Spinal cord (tissue), 10 donors: ENCODE data around the gene CXXC5. TPM values are rescaled to one million over a fixed set of nuclear protein-coding genes. Genes with fewer than 3 reads are reported as not detected.
"Not testable (repeated sequence)": the region's sequence is repeated elsewhere in the genome, so short reads cannot be mapped to it uniquely, and the experiment has no call there.

ENCODE experiments used
- DNase-seq, 6 donors: peaks; one replicate each; pipeline versions ENCODE4 v3.0.0 to v3.0.0-alpha.2; 2013 to 2015; ENCODE audit warnings: low spot score in 6 of 6, low read depth in 4 of 6
- H3K27ac ChIP-seq: one replicate; pipeline ENCODE4 v1.5.1; 2013; ENCODE audit warnings: low read depth, low read length, control low read depth
- H3K27me3 ChIP-seq: one replicate; pipeline ENCODE4 v1.6.1; 2013; ENCODE audit warnings: low read length; ENCODE audit not compliant: control insufficient read depth, insufficient read depth
- H3K36me3 ChIP-seq: one replicate; pipeline ENCODE4 v1.6.1; 2013; ENCODE audit warnings: low read length; ENCODE audit not compliant: control insufficient read depth, insufficient read depth
- H3K4me1 ChIP-seq: one replicate; pipeline ENCODE4 v1.6.1; 2013; ENCODE audit warnings: low read length; ENCODE audit not compliant: control insufficient read depth, insufficient read depth
- H3K4me3 ChIP-seq: one replicate; pipeline ENCODE4 v1.5.1; 2013; ENCODE audit warnings: low read depth, low read length, control low read depth
- H3K9me3 ChIP-seq: one replicate; pipeline ENCODE4 v1.6.1; 2013; ENCODE audit warnings: low read length; ENCODE audit not compliant: control insufficient read depth, insufficient read depth
- WGBS: methylation state at CpG from one replicate; pipeline ENCODE4 v1.1.5; 2013; ENCODE audit warnings: missing lambda C conversion rate; ENCODE audit not compliant: insufficient coverage; 5-methylcytosine and 5-hydroxymethylcytosine counted together
- long read RNA-seq, 4 donors: transcript quantifications; one replicate each; lab custom pipeline, GENCODE V29; 2026
- polyA plus RNA-seq, 2 donors: library from polyadenylated mRNA; unstranded; fragments of 120-200 nt; gene quantifications; one replicate each; pipeline ENCODE4 v1.2.1, GENCODE V29; 2013; ENCODE audit not compliant: insufficient read length in 2 of 2
- total RNA-seq, 2 donors: library from RNA; depleted of rRNA in 1 of 2; stranded (reverse); fragments of 120-200 nt in 1 of 2; fragments of >200 nt in 1 of 2; gene quantifications; one replicate each; pipeline versions ENCODE4 v1.2.3 to v1.2.4, GENCODE V29; 2013 to 2014
- donor health status: healthy.

Gene CXXC5
- total RNA-seq (10 to 100 TPM; 71.5 to 82.6 TPM), polyA plus RNA-seq (100 to 1,000 TPM; 134 to 137 TPM)
- long read RNA-seq, donor 1, transcript CXXC5-201 (3 exons, 2,658 nt), result major isoform, 41 of 65 reads
- long read RNA-seq, donor 1, partial matches to known transcripts, result 18 of 65 reads
- long read RNA-seq, donor 1, other reads (novel, unspliced or antisense), result 0 of 65 reads
- long read RNA-seq, donor 2, transcript CXXC5-201 (3 exons, 2,658 nt), result major isoform, 22 of 31 reads
- long read RNA-seq, donor 2, transcript CXXC5-206 (2 exons, 777 nt), result minor isoform, 5 of 31 reads
- long read RNA-seq, donor 2, partial matches to known transcripts, result 0 of 31 reads
- long read RNA-seq, donor 2, other reads (novel, unspliced or antisense), result 0 of 31 reads
- long read RNA-seq, donor 3, transcript CXXC5-201 (3 exons, 2,658 nt), result major isoform, 34 of 60 reads
- long read RNA-seq, donor 3, transcript CXXC5-206 (2 exons, 777 nt), result minor isoform, 12 of 60 reads
- long read RNA-seq, donor 3, partial matches to known transcripts, result 13 of 60 reads
- long read RNA-seq, donor 3, other reads (novel, unspliced or antisense), result 0 of 60 reads
- long read RNA-seq, donor 4, transcript CXXC5-201 (3 exons, 2,658 nt), result major isoform, 12 of 24 reads
- long read RNA-seq, donor 4, partial matches to known transcripts, result 7 of 24 reads
- long read RNA-seq, donor 4, other reads (novel, unspliced or antisense), result 0 of 24 reads

DNA sequence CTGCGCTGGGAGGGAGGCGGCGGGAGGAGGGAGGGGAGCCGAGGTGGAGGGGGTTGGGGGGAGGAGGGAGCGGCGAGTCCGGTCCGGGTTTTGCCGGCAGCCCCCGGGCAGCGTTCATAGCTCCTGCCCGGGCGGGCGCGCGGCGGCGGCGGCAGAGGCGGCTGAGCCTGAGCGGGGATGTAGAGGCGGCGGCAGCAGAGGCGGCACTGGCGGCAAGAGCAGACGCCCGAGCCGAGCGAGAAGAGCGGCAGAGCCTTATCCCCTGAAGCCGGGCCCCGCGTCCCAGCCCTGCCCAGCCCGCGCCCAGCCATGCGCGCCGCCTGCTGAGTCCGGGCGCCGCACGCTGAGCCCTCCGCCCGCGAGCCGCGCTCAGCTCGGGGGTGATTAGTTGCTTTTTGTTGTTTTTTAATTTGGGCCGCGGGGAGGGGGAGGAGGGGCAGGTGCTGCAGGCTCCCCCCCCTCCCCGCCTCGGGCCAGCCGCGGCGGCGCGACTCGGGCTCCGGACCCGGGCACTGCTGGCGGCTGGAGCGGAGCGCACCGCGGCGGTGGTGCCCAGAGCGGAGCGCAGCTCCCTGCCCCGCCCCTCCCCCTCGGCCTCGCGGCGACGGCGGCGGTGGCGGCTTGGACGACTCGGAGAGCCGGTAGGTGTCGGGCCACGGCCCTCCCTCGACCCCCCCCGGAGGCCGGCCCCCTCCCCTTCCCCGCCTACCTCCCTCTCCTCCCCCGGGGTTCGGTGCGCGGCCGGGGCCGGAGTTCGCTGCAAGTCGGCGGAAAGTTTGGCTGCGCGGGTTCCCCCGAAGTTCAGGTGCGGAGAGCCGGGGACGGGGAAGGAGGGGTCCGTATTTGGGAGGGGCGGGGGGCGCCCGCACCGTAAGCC lies at the start of gene CXXC5:
TSS of gene CXXC5 (plus strand) at position 145 of the 877 bp plus-strand sequence. CDS start 32,175 bp downstream, outside the sequence.
- H3K27ac ChIP-seq, result peak within 1 kb of the TSS; percentile 95
- 0% methylated on average over 81 of the region's 106 CpGs for WGBS

DNA sequence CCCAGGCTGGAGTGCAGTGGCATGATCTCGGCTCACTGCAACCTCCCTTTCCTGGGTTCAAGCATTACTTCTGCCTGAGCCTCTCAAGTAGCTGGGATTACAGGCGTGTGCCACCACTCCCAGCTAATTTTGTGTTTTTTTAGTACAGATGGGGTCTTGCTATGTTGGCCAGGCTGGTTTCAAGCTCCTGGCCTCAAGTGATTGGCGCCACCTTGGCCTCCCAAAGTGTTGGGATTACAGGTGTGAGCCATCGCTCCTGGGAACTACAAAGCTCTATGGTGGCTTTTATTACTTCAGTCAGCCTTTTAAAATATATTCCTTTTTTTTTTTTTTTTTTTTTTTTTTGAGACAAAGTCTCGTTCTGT lies 49.6 kb upstream of the CXXC5 start:
- peaks cover 19% of the 10 kb centered on the region for H3K36me3 ChIP-seq
- no CpG with 5 or more reads among the region's 5 CpGs for WGBS
- not testable (repeated sequence) for H3K27me3 ChIP-seq, H3K27ac ChIP-seq, DNase-seq, H3K4me1 ChIP-seq, H3K9me3 ChIP-seq, H3K4me3 ChIP-seq

More for the DNA sequence above, at the start of gene CXXC5:
- DNase-seq, result peak in 4 of 6 donors; percentile 74 to 96 (median 88)
- Histone ChIP-seq H3K36me3 (peaks cover 9% of the 10 kb centered on the region), H3K4me3 (peak within 1 kb of the TSS; percentile 88), H3K27me3 (no peaks in the 10 kb centered on the region), H3K9me3 (no peaks in the 10 kb centered on the region), H3K4me1 (peaks cover 63% of the 10 kb centered on the region)

DNA sequence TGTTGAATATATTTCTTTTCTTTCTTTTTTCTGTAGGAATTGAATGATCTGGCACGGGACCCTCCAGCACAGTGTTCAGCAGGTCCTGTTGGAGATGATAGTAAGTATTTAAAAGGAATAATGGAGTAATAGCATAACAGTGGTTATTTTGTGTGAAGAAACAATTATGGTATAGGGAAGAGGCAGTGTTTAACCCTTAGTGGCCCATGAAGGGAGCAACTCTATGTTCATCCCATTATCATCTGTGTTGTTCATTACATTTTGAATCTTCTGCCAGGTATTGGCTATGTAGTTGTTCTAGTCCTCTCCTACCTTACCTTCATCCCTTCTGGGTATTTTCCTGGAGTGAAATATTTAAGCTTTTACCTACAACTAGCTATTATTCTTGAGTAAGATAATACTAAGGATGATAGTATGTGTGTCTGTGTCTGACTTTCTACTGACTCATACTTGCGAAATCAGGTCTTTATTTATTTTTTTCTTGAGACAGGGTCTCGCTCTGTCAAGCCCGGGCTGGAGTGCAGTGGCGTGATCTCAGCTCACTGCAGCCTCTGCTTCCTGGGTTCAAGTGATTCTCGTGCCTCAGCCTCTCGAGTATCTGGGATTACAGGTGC lies 47.7 kb upstream of the CXXC5 start:
- 100% methylated on average over 7 of the region's 7 CpGs for WGBS
- Histone ChIP-seq H3K27me3 (no peaks in the 10 kb centered on the region), H3K9me3 (no peaks in the 10 kb centered on the region), H3K4me1 (no peaks in the 10 kb centered on the region), H3K27ac (no peak overlapping the region), H3K4me3 (no peak overlapping the region), H3K36me3 (peaks cover 33% of the 10 kb centered on the region)
- DNase-seq, result no peak

DNA sequence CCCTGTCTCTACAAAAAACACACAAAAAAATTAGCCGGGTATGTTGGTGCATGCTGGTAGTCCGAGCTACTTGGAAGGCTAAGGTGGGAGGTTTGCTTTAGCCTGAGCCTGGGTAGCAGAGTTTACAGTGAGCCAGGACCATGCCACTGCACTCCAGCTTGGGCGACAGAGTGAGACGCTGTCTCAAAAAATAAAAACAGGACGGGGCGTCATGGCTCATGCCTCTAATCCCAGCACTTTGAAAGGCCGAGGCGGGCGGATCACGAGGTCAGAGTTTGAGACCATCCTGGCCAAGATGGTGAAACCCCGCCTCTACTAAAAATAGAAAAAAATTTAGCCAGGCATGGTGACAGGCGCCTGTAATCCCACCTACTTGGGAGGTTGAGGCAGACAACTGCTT lies 46.7 kb upstream of the CXXC5 start:
- 96% methylated on average over 10 of the region's 12 CpGs for WGBS
- no peaks in the 10 kb centered on the region for H3K9me3 ChIP-seq

DNA sequence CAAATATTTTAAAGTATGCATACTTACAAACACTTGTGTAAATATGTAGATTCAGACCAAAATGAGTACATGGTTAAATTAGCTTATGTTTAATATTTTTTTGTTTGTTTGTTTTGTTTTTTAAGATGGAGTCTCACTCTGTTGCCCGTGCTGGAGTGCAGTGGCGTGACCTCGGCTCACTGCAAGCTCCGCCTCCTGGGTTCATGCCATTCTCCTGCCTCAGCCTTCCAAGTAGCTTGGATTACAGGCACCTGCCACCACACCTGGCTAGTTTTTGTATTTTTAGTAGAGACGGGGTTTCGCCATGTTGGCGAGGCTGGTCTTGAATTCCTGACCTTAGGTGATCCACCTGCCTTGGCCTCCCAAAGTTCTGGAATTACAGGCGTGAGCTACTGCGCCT lies 46.2 kb upstream of the CXXC5 start:
- not testable (repeated sequence) for H3K4me3 ChIP-seq, H3K9me3 ChIP-seq, H3K27me3 ChIP-seq, H3K27ac ChIP-seq, H3K4me1 ChIP-seq, DNase-seq
- WGBS, result 93% methylated on average over 9 of the region's 9 CpGs
- peaks cover 39% of the 10 kb centered on the region for H3K36me3 ChIP-seq

More for the DNA sequence above, 46.7 kb upstream of the CXXC5 start:
- H3K27me3 ChIP-seq, result no peaks in the 10 kb centered on the region
- DNase-seq, result no peak
- H3K4me1 ChIP-seq, result no peaks in the 10 kb centered on the region
- no peak overlapping the region for H3K27ac ChIP-seq
- H3K36me3 ChIP-seq, result peaks cover 39% of the 10 kb centered on the region
- no peak overlapping the region for H3K4me3 ChIP-seq

DNA sequence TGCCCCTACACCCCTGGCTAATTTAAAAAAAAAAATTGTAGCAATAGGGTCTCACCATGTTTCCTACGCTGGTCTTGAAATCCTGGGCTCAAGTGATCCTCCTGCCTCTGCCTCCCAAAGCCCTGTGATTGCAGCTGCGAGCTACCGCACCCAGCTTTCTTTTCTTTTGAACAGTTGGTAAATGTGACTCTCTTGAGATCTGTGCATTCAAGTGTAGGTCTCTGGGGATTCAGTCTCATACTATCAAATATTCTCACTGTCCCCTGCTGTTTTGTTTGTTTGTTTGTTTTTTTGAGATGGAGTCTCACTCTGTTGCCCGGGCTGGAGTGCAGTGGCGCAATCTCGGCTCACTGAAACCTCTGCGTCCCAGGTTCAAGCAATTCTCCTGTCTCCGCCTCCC lies 42.3 kb upstream of the CXXC5 start:
- H3K27me3 ChIP-seq, result no peaks in the 10 kb centered on the region
- peaks cover 4% of the 10 kb centered on the region for H3K4me1 ChIP-seq
- WGBS, result 97% methylated on average over 5 of the region's 8 CpGs
- H3K36me3 ChIP-seq, result peaks cover 36% of the 10 kb centered on the region
- no peaks in the 10 kb centered on the region for H3K9me3 ChIP-seq
- no peak overlapping the region for H3K27ac ChIP-seq
- peak in 1 of 6 donors; percentile 13 for DNase-seq
- no peak overlapping the region for H3K4me3 ChIP-seq

DNA sequence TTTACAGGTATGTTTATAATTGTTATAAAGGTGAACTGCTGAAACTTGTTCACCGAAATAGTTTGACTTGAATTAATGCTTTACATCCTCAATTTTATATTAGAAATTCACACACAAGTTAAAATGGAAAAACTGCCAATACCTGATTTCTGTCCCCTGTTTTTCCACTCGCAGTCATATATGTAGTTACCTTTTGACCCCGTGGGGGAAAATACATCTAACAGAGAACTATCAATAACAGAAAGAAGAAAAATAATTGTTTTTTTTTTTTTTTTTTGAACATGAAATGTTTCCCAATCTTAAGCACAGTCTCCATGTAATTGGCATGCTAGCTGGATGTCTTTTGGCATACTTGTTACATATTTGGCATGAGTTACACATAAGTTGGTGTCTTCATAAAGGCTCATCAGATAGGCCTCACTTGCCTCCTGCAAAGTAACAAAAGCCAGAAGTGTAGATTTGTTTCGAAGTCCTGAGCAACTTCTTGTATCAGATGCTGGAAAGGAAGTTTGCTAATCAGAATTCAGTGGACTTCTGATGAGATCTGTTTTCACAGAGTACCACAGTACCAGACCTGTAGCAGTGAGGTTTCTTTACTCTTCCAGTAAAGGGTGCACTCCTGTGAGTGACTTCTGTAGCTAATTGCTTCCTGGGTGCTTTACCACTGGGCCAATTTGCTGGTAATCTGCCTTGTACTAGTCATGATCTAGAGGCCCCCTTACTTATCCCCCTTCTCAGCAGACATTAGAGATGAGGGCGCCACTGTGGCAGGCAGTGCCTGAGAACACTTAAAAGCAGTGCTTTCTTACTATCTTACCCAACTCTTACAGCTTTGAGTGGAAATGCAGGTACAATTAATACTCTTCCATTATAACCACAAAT lies 36.2 kb upstream of the CXXC5 start:
- peak in 1 of 6 donors; percentile 9 for DNase-seq
- Histone ChIP-seq H3K27ac (no peak overlapping the region), H3K4me1 (peaks cover 4% of the 10 kb centered on the region), H3K4me3 (no peak overlapping the region), H3K9me3 (no peaks in the 10 kb centered on the region), H3K36me3 (peaks cover 9% of the 10 kb centered on the region), H3K27me3 (no peaks in the 10 kb centered on the region)
- no CpG with 5 or more reads among the region's 5 CpGs for WGBS

DNA sequence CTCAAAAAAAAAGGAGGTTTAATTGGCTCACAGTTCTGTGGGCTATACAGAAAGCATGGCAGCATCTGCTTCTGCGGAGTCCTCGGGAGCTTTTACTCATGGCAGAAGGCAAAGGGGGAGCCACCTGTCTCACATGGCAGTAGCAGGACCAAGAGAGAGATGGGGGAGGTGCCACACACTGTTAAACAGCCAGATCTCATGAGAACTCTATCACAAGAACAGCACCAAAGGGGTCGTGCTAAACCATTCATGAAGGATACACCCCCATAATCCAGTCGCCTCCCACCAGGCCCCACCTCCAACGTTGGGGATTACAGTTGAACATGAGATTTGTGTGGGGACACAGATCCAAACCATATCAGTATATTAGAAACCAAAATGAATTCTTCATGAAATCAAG lies 28.3 kb upstream of the CXXC5 start:
- H3K27ac ChIP-seq, result no peak overlapping the region
- no peak for DNase-seq
- H3K27me3 ChIP-seq, result no peaks in the 10 kb centered on the region
- H3K9me3 ChIP-seq, result no peaks in the 10 kb centered on the region
- H3K36me3 ChIP-seq, result peaks cover 32% of the 10 kb centered on the region
- no peak overlapping the region for H3K4me3 ChIP-seq
- 86% methylated on average over 2 of the region's 5 CpGs for WGBS
- no peaks in the 10 kb centered on the region for H3K4me1 ChIP-seq
